Kidney (tissue), 14 donors: ENCODE data around the gene ASMTL. TPM values are rescaled to one million over a fixed set of nuclear protein-coding genes. Genes with fewer than 3 reads are reported as not detected.
"Not testable (repeated sequence)": the region's sequence is repeated elsewhere in the genome, so short reads cannot be mapped to it uniquely, and the experiment has no call there.

Source experiments
- DNase-seq, 5 donors: peaks; one replicate each; pipeline ENCODE4 v3.0.0-alpha.2; 2013 to 2020
- FAIRE-seq: peaks from 2 replicates; lab custom pipeline; 2012; peaks lifted over from hg19 to GRCh38; lab: Jason Lieb, UNC
- H3K27ac ChIP-seq, 2 donors: one replicate each; pipeline ENCODE4 v1.7.0; 2013; ENCODE audit warnings: low read depth in 2 of 2, low read length in 2 of 2, inconsistent platforms in 1 of 2
- H3K27me3 ChIP-seq: one replicate; pipeline ENCODE4 v1.7.1; 2013; ENCODE audit warnings: low read length, inconsistent platforms; ENCODE audit not compliant: control insufficient read depth, insufficient read depth
- H3K36me3 ChIP-seq, 3 donors: one replicate each; pipeline versions ENCODE4 v1.7.0 to v1.7.1; 2013; ENCODE audit warnings: low read length in 3 of 3, control low read depth in 1 of 3, inconsistent platforms in 1 of 3; ENCODE audit not compliant: insufficient read depth in 3 of 3, control insufficient read depth in 2 of 3
- H3K4me1 ChIP-seq, 3 donors: one replicate each; pipeline versions ENCODE4 v1.7.0 to v1.7.1; 2013; ENCODE audit warnings: low read length in 3 of 3, inconsistent platforms in 1 of 3, low read depth in 1 of 3; ENCODE audit not compliant: control insufficient read depth in 2 of 3, insufficient read depth in 2 of 3
- H3K4me3 ChIP-seq, 3 donors: one replicate each; pipeline versions ENCODE4 v1.7.0 to v1.8.1; 2013; ENCODE audit warnings: low read length in 3 of 3, control low read depth in 1 of 3, inconsistent platforms in 1 of 3
- H3K9ac ChIP-seq, 3 donors: one replicate each; pipeline versions ENCODE4 v1.7.0 to v1.7.1; 2013; ENCODE audit warnings: low read length in 3 of 3, control low read depth in 1 of 3, inconsistent platforms in 1 of 3
- H3K9me3 ChIP-seq, 3 donors: one replicate each; pipeline versions ENCODE4 v1.7.0 to v1.7.1; 2013; ENCODE audit warnings: low read length in 3 of 3, control low read depth in 1 of 3, inconsistent platforms in 1 of 3; ENCODE audit not compliant: control insufficient read depth in 2 of 3, insufficient read depth in 1 of 3
- intact Hi-C: fragments of 100-400 bp; cut with DNase I; formaldehyde crosslinking; loops from one replicate; pipeline ENCODE4 v1.11.1; 2022
- polyA plus RNA-seq: library from polyadenylated mRNA; stranded (reverse); fragments of 350-450 nt; fragmentation: Illumina TruSeq; extraction: RNeasy Lipid Tissue Mini Kit (QIAGEN cat#74804); gene quantifications from one replicate; pipeline ENCODE4 v1.2.3, GENCODE V29; 2014; ENCODE audit warnings: low read depth, low replicate concordance; ENCODE audit not compliant: insufficient read depth
- total RNA-seq: library from RNA; stranded (reverse); fragmentation: NEBNext Ultra II Directional; extraction: Animal tissue kit (Norgen Biotek cat#: 25700); gene quantifications from one replicate; pipeline ENCODE4 v1.2.1, GENCODE V29; 2021
- TF ChIP-seq, protein P1 (sequence below): IDR thresholded peaks from 3 replicates; pipeline ENCODE4 v1.5.1; 2012; ENCODE audit warnings: mild to moderate bottlenecking, moderate library complexity, borderline replicate concordance; ENCODE audit not compliant: insufficient read depth; ENCODE audit errors: extremely low read depth
- donor health status: control.
- donor health status: control.
- donor health status: control.
- donor health status: control.
- donor health status: control.
- donor health status: DM: yes; HTN: yes; CAD: no.
- donor health status: Normal renal cell carcinoma (clear cell type).

The ASMTL gene
- total and polyA plus RNA-seq, 2 donors from 2014 or later = 29.9 to 33.3 TPM

DNA sequence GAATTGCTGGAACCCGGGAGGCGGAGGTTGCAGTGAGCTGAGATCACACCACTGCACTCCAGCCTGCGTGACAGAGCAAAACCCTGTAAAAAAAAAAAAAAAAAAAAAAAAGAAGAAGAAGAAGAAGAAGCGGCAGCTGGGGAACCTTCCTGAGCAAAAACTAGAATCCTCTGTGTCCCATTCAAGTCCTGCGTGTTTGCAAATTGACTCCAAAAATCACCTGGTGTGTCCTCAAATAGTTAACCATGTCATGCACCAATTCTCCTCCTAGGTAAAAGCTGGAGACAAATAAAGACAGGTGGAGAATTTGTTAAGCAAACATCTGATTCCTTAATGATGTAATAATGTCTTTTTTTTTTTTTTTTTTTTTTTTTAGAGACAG is 31.9 kb upstream of the ASMTL start:
- H3K36me3 ChIP-seq = no peaks in the 10 kb centered on the region
- DNase-seq (no peak), FAIRE-seq (no peak)
- no peaks in the 10 kb centered on the region for H3K27me3 ChIP-seq
- TF ChIP-seq, protein P1, sequence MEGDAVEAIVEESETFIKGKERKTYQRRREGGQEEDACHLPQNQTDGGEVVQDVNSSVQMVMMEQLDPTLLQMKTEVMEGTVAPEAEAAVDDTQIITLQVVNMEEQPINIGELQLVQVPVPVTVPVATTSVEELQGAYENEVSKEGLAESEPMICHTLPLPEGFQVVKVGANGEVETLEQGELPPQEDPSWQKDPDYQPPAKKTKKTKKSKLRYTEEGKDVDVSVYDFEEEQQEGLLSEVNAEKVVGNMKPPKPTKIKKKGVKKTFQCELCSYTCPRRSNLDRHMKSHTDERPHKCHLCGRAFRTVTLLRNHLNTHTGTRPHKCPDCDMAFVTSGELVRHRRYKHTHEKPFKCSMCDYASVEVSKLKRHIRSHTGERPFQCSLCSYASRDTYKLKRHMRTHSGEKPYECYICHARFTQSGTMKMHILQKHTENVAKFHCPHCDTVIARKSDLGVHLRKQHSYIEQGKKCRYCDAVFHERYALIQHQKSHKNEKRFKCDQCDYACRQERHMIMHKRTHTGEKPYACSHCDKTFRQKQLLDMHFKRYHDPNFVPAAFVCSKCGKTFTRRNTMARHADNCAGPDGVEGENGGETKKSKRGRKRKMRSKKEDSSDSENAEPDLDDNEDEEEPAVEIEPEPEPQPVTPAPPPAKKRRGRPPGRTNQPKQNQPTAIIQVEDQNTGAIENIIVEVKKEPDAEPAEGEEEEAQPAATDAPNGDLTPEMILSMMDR = no peak
- peaks cover 0 to 4% (median 2%) of the 10 kb centered on the region in 3 donors for H3K9me3 ChIP-seq
- H3K9ac ChIP-seq = no peak overlapping the region
- no peak overlapping the region for H3K27ac ChIP-seq
- no peak overlapping the region for H3K4me3 ChIP-seq
- intact Hi-C loops = no loop called here
- H3K4me1 ChIP-seq = peaks cover 0 to 10% (median 0%) of the 10 kb centered on the region in 3 donors

DNA sequence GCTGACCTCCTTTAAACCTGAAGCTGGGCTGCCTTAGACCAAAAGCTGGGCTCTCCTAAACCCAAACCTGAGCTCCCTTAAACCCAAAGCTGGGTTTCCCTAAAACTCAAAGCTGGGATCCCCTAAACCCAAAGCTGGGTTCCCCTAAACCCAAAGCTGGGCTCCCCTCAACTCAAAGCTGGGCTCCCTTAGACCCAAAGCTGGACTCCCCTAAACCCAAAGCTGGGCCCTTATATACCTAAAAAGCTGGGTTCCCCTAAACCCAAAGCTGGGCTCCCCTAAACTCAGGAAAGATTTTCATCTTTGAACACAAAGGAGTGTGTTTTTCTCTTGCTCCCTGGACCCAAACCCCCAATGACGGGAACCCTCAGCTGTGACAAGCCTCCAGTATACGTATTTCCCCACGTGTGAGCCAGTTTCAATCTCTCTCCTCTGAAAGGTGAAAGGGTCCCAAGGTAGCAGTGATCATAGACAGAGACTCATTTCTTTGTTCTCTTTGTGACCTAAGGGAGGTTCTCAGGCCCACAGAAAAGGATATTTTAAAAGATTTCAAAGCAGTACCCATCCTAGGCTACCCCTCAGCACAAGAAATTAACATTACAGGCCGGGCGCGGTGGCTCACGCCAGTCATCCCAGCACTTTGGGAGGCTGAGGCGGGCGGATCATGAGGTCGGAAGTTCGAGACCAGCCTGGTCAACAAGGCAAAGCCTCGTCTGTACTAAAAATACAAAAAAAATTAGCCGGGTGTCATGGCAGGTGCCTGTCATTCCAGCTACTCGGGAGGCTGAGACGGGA is 31.3 kb upstream of the ASMTL start:
- Histone ChIP-seq H3K27ac (no peak overlapping the region), H3K36me3 (no peaks in the 10 kb centered on the region), H3K4me3 (no peak overlapping the region), H3K27me3 (no peaks in the 10 kb centered on the region), H3K4me1 (peaks cover 0 to 10% (median 0%) of the 10 kb centered on the region in 3 donors), H3K9me3 (peaks cover 0 to 5% (median 2%) of the 10 kb centered on the region in 3 donors), H3K9ac (no peak overlapping the region)
- FAIRE-seq (no peak), DNase-seq (peak in 1 of 5 donors; percentile 18)
- TF ChIP-seq, protein P1 = no peak
- intact Hi-C loops = no loop called here

DNA sequence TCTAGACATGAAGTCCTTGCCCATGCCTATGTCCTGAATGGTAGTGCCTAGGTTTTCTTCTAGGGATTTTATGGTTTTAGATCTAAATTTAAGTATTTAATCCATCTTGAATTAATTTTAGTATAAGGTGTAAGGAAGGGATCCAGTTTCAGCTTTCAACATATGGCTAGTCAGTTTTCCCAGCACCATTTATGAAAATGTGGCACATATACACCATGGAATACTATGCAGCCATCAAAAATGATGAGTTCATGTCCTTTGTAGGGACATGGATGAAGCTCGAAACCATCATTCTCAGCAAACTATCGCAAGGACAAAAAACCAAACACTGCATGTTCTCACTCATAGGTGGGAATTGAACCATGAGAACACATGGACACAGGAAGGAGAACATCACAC is 29.8 kb upstream of the ASMTL start:
- FAIRE-seq, H3K4me3 ChIP-seq, intact Hi-C loops, H3K9me3 ChIP-seq, H3K4me1 ChIP-seq, DNase-seq, H3K27me3 ChIP-seq, H3K36me3 ChIP-seq: not testable (repeated sequence)
- H3K9ac ChIP-seq = peak overlapping the region in 1 of 3 donors; percentile 12
- H3K27ac ChIP-seq = peak overlapping the region in 1 of 2 donors; percentile 69
